22Rv1 (cell line): ENCODE data around the gene NGB.

Source experiments
- ZFX ChIP-seq: fragments of 450-650 bp; IDR thresholded peaks from 2 replicates; pipeline ENCODE4 v1.6.1; 2017; ENCODE audit warnings: antibody characterized with exemption, borderline replicate concordance
- TF ChIP-seq, protein P1 (sequence below): fragments of 450-650 bp; IDR thresholded peaks from 2 replicates; pipeline ENCODE4 v1.5.1; 2017; ENCODE audit warnings: mild to moderate bottlenecking

DNA sequence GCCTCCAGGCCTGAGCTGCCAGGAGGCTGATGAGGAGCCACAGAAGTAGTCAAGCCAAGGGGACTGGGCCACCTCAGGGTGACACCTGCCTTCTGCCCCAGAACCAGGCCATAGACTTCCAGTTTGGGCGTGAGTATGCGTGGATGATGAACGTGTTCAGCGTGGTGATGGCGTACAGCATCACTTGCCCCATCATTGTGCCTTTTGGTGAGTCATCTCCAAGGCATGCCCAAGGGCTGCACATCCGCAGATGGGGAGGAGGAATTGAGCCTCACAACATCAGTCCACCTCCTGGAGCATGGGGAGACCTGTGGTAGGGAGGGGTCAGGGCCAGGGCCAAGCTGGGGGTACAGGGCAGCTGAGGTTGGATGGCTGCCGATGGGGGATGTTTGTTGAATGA, 22.3 kb downstream of the NGB start:
- TF ChIP-seq, protein P1, sequence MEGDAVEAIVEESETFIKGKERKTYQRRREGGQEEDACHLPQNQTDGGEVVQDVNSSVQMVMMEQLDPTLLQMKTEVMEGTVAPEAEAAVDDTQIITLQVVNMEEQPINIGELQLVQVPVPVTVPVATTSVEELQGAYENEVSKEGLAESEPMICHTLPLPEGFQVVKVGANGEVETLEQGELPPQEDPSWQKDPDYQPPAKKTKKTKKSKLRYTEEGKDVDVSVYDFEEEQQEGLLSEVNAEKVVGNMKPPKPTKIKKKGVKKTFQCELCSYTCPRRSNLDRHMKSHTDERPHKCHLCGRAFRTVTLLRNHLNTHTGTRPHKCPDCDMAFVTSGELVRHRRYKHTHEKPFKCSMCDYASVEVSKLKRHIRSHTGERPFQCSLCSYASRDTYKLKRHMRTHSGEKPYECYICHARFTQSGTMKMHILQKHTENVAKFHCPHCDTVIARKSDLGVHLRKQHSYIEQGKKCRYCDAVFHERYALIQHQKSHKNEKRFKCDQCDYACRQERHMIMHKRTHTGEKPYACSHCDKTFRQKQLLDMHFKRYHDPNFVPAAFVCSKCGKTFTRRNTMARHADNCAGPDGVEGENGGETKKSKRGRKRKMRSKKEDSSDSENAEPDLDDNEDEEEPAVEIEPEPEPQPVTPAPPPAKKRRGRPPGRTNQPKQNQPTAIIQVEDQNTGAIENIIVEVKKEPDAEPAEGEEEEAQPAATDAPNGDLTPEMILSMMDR = no peak
- TF ChIP-seq ZFX = no peak
